HEK293T (cell line): ENCODE results near the gene JMJD1C.

Source experiments
- ARNT ChIP-seq: fragments of 450-650 bp; IDR thresholded peaks from 2 replicates; pipeline ENCODE4 v1.6.1; 2017; ENCODE audit warnings: mild to moderate bottlenecking
- FOXA1 ChIP-seq: fragments of 450-650 bp; IDR thresholded peaks from 2 replicates; pipeline ENCODE4 v1.6.1; 2016; ENCODE audit warnings: mild to moderate bottlenecking
- FOXK2 ChIP-seq: fragments of 450-650 bp; IDR thresholded peaks from 2 replicates; pipeline ENCODE4 v1.6.1; 2016; ENCODE audit warnings: mild to moderate bottlenecking

- TF ChIP-seq FOXA1 (no peak), ARNT (no peak), FOXK2 (no peak)
Measured at GRCh38 chr10:63236113-63236935, 229.5 kb downstream of the JMJD1C start.
